ENCODE results near the gene JAK1. TPM values are rescaled to one million over a fixed set of nuclear protein-coding genes. Genes with fewer than 3 reads are reported as not detected.

JAK1 gene
- total RNA-seq (100 to 1,000 TPM in 4 of 9 donors, 10 to 100 TPM in 5; 85.6 to 189 (median 96.5) TPM), polyA plus RNA-seq (10 to 100 TPM; 20.5 to 73.7 TPM)
- long read RNA-seq, donor 1, full-length matches to known transcripts = 70 of 195 reads
- long read RNA-seq, donor 1, partial matches to known transcripts = 109 of 195 reads
- long read RNA-seq, donor 1, other reads (novel, unspliced or antisense) = 16 of 195 reads
- long read RNA-seq, donor 2, full-length matches to known transcripts = 31 of 181 reads
- long read RNA-seq, donor 2, partial matches to known transcripts = 140 of 181 reads
- long read RNA-seq, donor 2, other reads (novel, unspliced or antisense) = 10 of 181 reads
- long read RNA-seq, donor 3, full-length matches to known transcripts = 78 of 184 reads
- long read RNA-seq, donor 3, partial matches to known transcripts = 85 of 184 reads
- long read RNA-seq, donor 3, other reads (novel, unspliced or antisense) = 21 of 184 reads

DNA sequence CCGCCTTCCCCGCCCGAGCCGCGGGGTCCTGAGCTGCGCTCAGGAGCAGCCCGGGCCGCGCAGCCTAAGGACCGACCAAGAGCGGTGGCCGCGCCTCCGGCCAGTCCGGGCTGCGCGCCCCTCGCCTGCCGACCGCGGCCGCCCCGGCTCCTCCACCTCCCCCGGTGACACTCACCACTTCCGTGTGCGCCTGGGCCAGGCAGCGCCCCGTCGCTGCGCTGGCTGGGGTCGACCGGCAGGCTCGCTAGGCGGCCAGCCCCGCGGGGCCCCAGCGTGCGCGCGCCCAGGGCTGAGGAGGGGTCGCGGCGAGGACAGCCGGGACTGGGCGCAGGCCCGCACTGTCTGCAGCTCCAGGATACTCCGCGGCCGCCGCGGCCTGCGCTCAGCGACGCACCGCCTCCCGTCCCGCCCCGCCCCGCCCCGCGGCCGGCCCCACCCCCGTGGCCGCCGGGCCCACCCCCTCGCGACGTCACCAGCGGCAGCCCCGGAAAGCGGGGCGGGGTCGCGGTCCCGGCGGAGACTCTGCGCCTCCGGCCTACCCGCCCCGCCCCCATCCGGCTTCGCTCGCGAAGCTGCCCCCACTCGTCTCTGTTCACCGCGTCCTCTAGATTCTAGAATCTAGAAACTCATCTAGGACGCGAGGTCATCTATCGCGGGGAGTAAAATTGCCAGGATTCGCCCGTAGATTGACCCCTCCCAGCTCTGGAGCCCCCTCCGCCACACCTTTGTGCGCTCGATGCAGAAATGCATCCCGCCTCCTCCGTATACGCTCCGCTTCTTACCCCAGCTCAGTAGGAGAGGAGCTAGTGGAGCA lies at the start of gene JAK1:
JAK1 (minus strand) TSS at position 392 of the 814 bp plus-strand sequence. CDS start 80,285 bp downstream, outside the sequence.
- DNase-seq (peak; percentile 93 to 96 (median 94)), ATAC-seq (peak; percentile 76 to 97 (median 94))
- peak within 1 kb of the TSS; percentile 92 to 100 (median 96) for H3K27ac ChIP-seq
- H3K9me3 ChIP-seq = no peaks in the 10 kb centered on the region
- intact Hi-C loops (cut with DNase I) = loop anchor here in 8 of 10 donors (2.0 to 10.0 kb wide), 10 partner anchors 36 to 102 kb away; no protein-coding TSS in a partner anchor
- H3K4me1 ChIP-seq = peaks cover 0 to 46% (median 32%) of the 10 kb centered on the region in 12 donors
- peak within 1 kb of the TSS; percentile 83 to 100 (median 96) for H3K4me3 ChIP-seq
- H3K36me3 ChIP-seq = peaks cover 0 to 3% (median 0%) of the 10 kb centered on the region in 9 donors
- WGBS, 4 donors = 0 to 2% (median 0%) methylated on average over 17 to 100 of the region's 100 CpGs
- H3K27me3 ChIP-seq = no peaks in the 10 kb centered on the region
- peak; percentile 56 to 97 for TF ChIP-seq POLR2A (IDR thresholded peaks at IDR 0.05)
- TF ChIP-seq, protein P1, sequence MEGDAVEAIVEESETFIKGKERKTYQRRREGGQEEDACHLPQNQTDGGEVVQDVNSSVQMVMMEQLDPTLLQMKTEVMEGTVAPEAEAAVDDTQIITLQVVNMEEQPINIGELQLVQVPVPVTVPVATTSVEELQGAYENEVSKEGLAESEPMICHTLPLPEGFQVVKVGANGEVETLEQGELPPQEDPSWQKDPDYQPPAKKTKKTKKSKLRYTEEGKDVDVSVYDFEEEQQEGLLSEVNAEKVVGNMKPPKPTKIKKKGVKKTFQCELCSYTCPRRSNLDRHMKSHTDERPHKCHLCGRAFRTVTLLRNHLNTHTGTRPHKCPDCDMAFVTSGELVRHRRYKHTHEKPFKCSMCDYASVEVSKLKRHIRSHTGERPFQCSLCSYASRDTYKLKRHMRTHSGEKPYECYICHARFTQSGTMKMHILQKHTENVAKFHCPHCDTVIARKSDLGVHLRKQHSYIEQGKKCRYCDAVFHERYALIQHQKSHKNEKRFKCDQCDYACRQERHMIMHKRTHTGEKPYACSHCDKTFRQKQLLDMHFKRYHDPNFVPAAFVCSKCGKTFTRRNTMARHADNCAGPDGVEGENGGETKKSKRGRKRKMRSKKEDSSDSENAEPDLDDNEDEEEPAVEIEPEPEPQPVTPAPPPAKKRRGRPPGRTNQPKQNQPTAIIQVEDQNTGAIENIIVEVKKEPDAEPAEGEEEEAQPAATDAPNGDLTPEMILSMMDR (IDR thresholded peaks at IDR 0.05) = peak in 1 of 12 donors; percentile 22

DNA sequence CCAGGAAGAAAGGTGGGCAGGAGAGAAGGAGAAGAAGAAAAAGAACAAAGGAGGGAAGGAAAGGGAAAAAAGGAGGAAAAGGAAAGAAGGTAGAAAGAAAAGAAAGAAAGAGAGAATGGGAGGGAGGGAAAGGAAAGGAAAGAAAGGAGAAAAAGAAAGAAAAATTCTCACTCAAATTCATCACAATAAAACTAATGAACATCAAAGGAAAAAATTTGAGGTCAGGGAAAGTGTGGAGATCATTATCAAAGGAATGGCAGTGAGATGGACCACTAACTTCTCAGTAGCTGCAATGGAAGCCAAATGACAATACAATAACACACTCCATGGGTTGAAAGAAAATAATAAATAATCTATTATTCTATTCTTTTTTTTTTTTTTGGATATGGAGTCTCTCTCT lies 48.0 kb upstream of the JAK1 start:
- Histone ChIP-seq H3K27me3 (no peaks in the 10 kb centered on the region), H3K36me3 (peaks cover 0 to 8% (median 0%) of the 10 kb centered on the region in 9 donors), H3K4me3 (no peak overlapping the region), H3K9me3 (peaks cover 0 to 5% (median 0%) of the 10 kb centered on the region in 12 donors), H3K4me1 (peaks cover 0 to 8% (median 0%) of the 10 kb centered on the region in 12 donors), H3K27ac (no peak overlapping the region)
- no peak for DNase-seq
- ATAC-seq = no peak
- no peak for TF ChIP-seq POLR2A (IDR thresholded peaks at IDR 0.05)
- intact Hi-C loops (cut with DNase I) = no loop called here

DNA sequence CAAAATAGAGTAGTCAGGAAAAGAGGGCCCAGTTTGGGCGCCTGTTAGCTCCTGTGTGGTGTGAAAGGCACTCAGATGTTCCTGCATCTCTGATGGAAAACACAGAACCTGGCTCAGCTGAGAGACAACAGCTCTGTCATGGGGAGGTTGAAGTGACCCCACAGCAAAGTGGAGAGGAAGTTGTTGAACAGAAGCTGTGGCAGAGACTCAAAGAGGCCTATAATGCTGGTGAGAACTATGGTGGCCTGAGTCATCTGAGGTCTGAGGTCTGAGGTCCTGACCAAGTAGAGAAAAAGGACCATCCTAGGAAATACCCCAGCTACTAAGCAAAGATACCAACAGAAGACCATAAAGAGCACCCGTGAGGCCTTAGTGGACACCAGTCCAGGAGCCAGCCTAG lies 45.6 kb upstream of the JAK1 start:
- peaks cover 0 to 15% (median 0%) of the 10 kb centered on the region in 12 donors for H3K4me1 ChIP-seq
- TF ChIP-seq POLR2A (IDR thresholded peaks at IDR 0.05) = no peak
- TF ChIP-seq, protein P1 (IDR thresholded peaks at IDR 0.05) = no peak
- peaks cover 0 to 5% (median 0%) of the 10 kb centered on the region in 12 donors for H3K9me3 ChIP-seq
- no peak for ATAC-seq
- peaks cover 0 to 8% (median 0%) of the 10 kb centered on the region in 9 donors for H3K36me3 ChIP-seq
- intact Hi-C loops (cut with DNase I) = no loop called here
- no peaks in the 10 kb centered on the region for H3K27me3 ChIP-seq
- 94 to 100% (median 98%) methylated on average over 2 of the region's 2 CpGs for WGBS, 4 donors
- DNase-seq = no peak
- H3K4me3 ChIP-seq = no peak overlapping the region
- H3K27ac ChIP-seq = no peak overlapping the region

DNA sequence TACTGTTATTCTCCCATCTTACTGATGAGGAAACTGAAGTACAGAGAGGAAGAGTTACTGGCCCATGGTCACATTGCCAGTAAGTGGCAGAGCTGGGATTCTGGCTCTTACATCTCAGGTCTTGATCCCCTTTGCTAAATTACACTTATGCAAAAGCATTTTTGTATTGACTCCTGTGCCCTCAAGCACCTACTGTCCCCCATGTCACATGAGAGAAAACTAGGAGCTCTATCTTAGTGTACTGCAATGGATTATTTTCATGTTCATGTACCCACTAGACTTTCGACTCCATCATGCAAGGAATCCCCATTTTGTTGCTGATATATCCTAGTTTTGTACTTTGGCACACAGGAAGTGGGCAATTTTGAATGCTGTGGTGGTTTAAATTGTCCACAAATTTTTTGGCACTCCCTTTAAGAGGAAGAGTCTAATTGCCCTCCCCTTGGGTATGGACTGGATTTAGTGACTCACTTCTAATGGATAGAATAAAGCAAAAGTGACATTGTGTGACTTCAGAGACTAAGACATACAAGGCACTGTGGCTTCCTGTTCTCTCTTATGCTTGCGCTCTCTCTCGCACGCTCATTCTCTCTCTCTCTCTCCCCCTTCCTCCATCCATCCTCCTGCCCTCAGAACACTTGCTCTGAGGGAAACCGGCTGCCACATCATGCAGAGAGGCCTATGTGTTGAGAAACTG lies 43.5 kb upstream of the JAK1 start:
- ATAC-seq (no peak), DNase-seq (no peak)
- intact Hi-C loops (cut with DNase I) = loop anchor here in 2 of 10 donors (5.0 to 10.0 kb wide), 2 partner anchors 52 to 735 kb away; no protein-coding TSS in a partner anchor
- peaks cover 0 to 8% (median 0%) of the 10 kb centered on the region in 9 donors for H3K36me3 ChIP-seq
- WGBS, 4 donors = 95 to 99% (median 96%) methylated on average over 5 of the region's 5 CpGs
- peaks cover 0 to 2% (median 0%) of the 10 kb centered on the region in 12 donors for H3K9me3 ChIP-seq
- TF ChIP-seq POLR2A (IDR thresholded peaks at IDR 0.05) = no peak
- TF ChIP-seq, protein P1 (IDR thresholded peaks at IDR 0.05) = no peak
- no peak overlapping the region for H3K4me3 ChIP-seq
- no peak overlapping the region for H3K27ac ChIP-seq
- H3K4me1 ChIP-seq = peaks cover 0 to 15% (median 0%) of the 10 kb centered on the region in 12 donors
- H3K27me3 ChIP-seq = no peaks in the 10 kb centered on the region
